Type B pancreatic cell (in vitro differentiated cells): ENCODE results near the gene PDE6A. TPM values are rescaled to one million over a fixed set of nuclear protein-coding genes. Genes with fewer than 3 reads are reported as not detected.

ENCODE experiments used
- DNase-seq: peaks from one replicate; pipeline ENCODE4 v3.0.0; 2021; ENCODE audit warnings: mixed read lengths; ENCODE audit not compliant: unreplicated experiment; ENCODE audit errors: extremely low spot score
- H3K27ac Mint-ChIP-seq: 2 replicates; pipeline ENCODE4 v1.8.0; 2021; ENCODE audit warnings: mild to moderate bottlenecking, mixed read lengths
- H3K27me3 Mint-ChIP-seq: 2 replicates; pipeline ENCODE4 v1.8.0; 2021; ENCODE audit warnings: mixed read lengths
- H3K36me3 Mint-ChIP-seq: 2 replicates; pipeline ENCODE4 v1.8.0; 2021; ENCODE audit warnings: mixed read lengths
- H3K4me1 Mint-ChIP-seq: one replicate; pipeline ENCODE4 v1.8.0; 2021; ENCODE audit warnings: mixed read lengths; ENCODE audit not compliant: unreplicated experiment
- H3K4me3 Mint-ChIP-seq: 2 replicates; pipeline ENCODE4 v1.8.0; 2021; ENCODE audit warnings: mild to moderate bottlenecking, mixed read lengths
- H3K9me3 Mint-ChIP-seq: 2 replicates; pipeline ENCODE4 v1.8.0; 2021; ENCODE audit warnings: mixed read lengths
- total RNA-seq: library from RNA; stranded (reverse); gene quantifications from 2 replicates; pipeline ENCODE4 v1.2.1, GENCODE V29; 2021; ENCODE audit warnings: low replicate concordance
- TF ChIP-seq, protein P1 (sequence below): fragments of 200-600 bp; sonication (generic); conservative IDR thresholded peaks from 2 replicates; pipeline ENCODE4 v1.5.0; 2021; ENCODE audit warnings: antibody characterized with exemption, mild to moderate bottlenecking

Gene PDE6A
- total RNA-seq, 1 donor from 2014 or later = not detected

DNA sequence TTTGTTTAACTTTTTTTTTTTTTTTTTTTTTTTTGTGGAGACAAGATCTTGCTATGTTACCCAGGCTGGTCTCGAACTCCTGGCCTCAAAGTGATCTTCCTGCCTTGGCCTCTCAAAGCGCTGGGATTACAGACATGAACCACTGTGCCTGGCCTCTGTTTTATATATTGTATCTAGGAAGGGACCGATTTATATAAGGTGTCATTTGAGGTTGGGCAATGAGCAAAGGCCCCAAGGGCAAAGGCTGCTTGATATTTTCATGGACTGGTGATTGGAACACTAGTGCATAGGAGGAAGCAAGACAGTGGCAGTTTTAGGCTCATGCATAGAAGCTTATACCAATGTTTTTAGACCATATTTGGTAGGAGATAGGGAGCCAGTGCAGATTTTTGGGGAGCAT, 19.1 kb upstream of the PDE6A start:
- Mint-ChIP-seq H3K4me3 (no peak overlapping the region), H3K9me3 (no peaks in the 10 kb centered on the region), H3K27me3 (no peaks in the 10 kb centered on the region)

DNA sequence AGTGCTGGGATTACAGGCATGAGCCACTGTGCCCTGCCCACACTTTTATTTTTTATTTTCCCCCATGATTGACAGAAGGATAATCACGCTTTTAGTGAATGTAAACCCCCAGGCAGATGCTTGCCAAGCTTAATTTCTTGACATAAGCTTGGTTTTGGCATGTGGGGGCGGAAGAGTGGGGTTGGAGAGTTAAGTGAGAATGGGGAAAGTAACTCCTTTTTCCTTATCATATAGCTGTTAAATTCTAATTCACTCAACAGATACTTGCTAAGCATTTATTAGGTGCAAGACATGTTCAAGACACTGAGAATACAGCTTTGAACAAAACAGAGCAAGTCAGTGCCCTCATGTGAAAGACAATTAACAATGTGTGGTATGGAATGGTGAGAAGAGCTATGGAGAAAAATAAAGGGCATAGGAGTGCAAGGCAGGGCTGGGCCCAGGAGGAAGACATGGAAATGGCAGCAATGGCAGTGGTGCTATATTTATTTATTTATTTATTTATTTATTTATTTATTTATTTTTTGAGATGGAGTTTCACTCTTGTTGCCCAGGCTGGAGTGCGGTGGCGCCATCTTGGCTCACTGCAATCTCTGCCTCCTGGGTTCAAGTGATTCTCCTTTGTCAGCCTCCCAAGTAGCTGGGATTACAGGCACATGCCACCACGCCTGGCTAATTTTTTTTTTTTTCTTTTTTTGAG, 18.2 kb upstream of the PDE6A start:
- Mint-ChIP-seq H3K4me1 (peaks cover 25% of the 10 kb centered on the region), H3K9me3 (no peaks in the 10 kb centered on the region), H3K4me3 (peak overlapping the region; percentile 36), H3K36me3 (no peaks in the 10 kb centered on the region), H3K27me3 (no peaks in the 10 kb centered on the region), H3K27ac (no peak overlapping the region)
- DNase-seq = no peak
- TF ChIP-seq, protein P1, sequence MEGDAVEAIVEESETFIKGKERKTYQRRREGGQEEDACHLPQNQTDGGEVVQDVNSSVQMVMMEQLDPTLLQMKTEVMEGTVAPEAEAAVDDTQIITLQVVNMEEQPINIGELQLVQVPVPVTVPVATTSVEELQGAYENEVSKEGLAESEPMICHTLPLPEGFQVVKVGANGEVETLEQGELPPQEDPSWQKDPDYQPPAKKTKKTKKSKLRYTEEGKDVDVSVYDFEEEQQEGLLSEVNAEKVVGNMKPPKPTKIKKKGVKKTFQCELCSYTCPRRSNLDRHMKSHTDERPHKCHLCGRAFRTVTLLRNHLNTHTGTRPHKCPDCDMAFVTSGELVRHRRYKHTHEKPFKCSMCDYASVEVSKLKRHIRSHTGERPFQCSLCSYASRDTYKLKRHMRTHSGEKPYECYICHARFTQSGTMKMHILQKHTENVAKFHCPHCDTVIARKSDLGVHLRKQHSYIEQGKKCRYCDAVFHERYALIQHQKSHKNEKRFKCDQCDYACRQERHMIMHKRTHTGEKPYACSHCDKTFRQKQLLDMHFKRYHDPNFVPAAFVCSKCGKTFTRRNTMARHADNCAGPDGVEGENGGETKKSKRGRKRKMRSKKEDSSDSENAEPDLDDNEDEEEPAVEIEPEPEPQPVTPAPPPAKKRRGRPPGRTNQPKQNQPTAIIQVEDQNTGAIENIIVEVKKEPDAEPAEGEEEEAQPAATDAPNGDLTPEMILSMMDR = no peak

More for the DNA sequence above, 19.1 kb upstream of the PDE6A start:
- TF ChIP-seq, protein P1 = no peak
- Mint-ChIP-seq H3K27ac (no peak overlapping the region), H3K4me1 (peaks cover 25% of the 10 kb centered on the region), H3K36me3 (no peaks in the 10 kb centered on the region)
- no peak for DNase-seq

DNA sequence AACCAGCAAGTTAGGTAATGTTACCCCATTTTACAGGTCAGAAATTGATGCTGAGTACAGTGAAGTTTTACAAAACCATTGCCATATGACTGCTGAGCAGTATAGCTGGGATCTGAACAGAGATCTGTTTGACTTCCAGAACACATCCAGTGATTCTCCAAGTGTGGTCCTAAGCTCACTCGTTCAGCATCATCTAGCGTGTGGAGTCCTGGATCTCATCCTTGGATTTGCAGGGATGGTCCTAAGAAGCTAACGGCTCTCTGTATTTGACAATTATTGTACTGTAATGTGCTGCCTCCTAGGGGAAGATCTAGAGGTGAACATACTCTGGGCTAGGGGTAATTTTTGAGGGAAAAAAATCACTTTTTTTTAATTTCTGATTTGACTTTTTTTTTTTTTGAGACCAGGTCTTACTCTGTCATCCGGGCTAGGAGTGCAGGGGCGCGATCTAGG, 17.4 kb upstream of the PDE6A start:
- no peak for DNase-seq

DNA sequence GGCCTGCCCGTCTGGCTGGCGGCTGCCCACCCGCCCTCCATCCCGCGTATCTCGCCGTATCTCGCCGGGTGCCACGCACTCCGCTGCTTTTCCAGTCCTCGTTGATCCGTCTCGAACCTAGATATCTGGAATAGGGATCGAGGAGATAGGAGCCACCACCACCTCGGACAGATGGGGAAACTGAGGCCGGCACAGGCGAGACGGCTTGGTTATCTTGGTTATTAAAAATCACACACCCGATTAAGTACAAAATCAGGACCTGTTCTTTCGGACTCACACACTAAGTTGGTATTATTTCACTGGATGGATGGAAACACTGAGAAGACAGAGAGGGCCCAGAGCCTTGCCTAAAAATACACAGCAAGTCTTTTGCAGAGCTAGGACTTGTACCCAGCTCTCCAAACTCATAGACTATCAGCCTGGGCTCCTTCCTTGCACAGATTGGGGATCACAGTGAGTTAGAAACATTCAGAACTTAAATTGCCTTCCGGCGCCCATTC, 16.6 kb upstream of the PDE6A start:
- H3K4me1 Mint-ChIP-seq = peaks cover 25% of the 10 kb centered on the region
- H3K4me3 Mint-ChIP-seq = peak overlapping the region; percentile 95
- no peaks in the 10 kb centered on the region for H3K36me3 Mint-ChIP-seq
- no peaks in the 10 kb centered on the region for H3K27me3 Mint-ChIP-seq
- no peak for DNase-seq
- no peak overlapping the region for H3K27ac Mint-ChIP-seq
- H3K9me3 Mint-ChIP-seq = no peaks in the 10 kb centered on the region
- TF ChIP-seq, protein P1 = no peak

More for the DNA sequence above, 17.4 kb upstream of the PDE6A start:
- Mint-ChIP-seq H3K4me1 (peaks cover 25% of the 10 kb centered on the region), H3K36me3 (no peaks in the 10 kb centered on the region), H3K9me3 (no peaks in the 10 kb centered on the region), H3K27ac (no peak overlapping the region), H3K4me3 (peak overlapping the region; percentile 95), H3K27me3 (no peaks in the 10 kb centered on the region)
- TF ChIP-seq, protein P1 = peak; percentile 71

DNA sequence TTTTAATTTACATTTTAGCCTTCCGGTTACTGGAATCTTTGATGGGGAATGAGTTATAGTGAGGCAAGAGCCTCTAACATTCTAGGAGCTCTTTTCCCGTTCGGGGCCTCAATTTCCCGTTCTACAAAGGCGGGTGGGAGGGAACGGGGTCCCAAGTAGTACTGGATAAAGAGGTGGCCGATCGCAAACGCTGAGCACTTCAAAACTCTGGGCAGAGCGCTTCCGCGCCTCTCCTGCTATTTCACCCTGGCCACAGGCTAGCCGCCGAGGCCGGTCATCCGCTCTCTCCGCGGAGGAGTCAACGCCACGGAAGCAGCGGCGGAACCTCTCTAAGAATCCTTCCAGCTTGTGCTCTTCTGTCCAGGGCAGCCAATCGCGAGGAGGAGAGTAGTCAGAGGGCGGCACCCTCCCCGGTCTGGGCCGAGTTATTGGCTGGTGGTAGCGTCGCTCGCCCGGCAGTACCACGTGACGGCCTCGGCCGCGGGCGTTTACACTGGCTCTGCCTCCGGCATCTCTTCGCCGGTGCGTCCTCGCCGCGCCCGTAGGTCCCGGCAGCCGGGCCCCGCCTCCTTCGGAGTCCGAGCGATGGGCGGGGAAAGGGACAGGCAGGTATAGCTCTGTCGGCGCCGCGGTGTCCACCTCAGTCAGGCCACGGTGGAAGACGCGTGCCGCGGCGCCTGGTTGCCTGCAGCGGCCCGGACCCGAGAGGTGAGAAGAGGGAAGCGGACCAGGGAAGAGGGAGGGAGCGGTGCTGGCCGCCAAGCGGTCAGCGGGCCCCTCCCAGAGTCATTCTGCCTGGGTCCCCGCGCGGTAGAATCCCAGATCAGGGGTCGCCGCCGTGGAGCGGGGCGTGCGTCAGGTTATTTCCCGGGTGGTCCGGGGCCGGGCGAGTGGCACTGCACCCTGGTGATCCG, 15.9 kb upstream of the PDE6A start, which contains the start of gene SLC26A2:
Gene SLC26A2, plus strand, starts transcription at position 487 of the 914 bp plus-strand sequence. CDS start 16,895 bp downstream, outside the sequence.
- no peaks in the 10 kb centered on the region for H3K36me3 Mint-ChIP-seq
- H3K9me3 Mint-ChIP-seq = no peaks in the 10 kb centered on the region
- peak within 1 kb of the TSS; percentile 95 for H3K4me3 Mint-ChIP-seq
- H3K27ac Mint-ChIP-seq = peak within 1 kb of the TSS; percentile 96
- peaks cover 25% of the 10 kb centered on the region for H3K4me1 Mint-ChIP-seq
- DNase-seq = peak; percentile 95
- no peaks in the 10 kb centered on the region for H3K27me3 Mint-ChIP-seq
- TF ChIP-seq, protein P1 = peak; percentile 28
